GM12878 (cell line): ENCODE measurements around the gene GPC5. TPM values are rescaled to one million over a fixed set of nuclear protein-coding genes. Genes with fewer than 3 reads are reported as not detected.

Experiments
- ATAC-seq: fragments of 200-7000 bp; cut with Tn5 transposase; 3 replicates; pipeline ENCODE4 v1.9.1; 2020; ENCODE audit warnings: mild to moderate bottlenecking, moderate library complexity
- BruUV-seq: library from RNA; stranded (reverse); fragments of 400-500 nt; replicated peaks from 2 replicates; lab custom pipeline; 2021; lab: Mats Ljungman, UMichigan
- CTCF ChIA-PET: fragments of 300-600 bp; sonication (Branson Sonifier 250); formaldehyde crosslinking; extraction: SDS; loops from one replicate; lab custom pipeline; 2021; ENCODE audit warnings: inconsistent platforms; lab: Yijun Ruan, JAX
- POLR2A ChIA-PET: fragments of 350-600 bp; formaldehyde crosslinking; extraction: SDS; loops from one replicate; lab custom pipeline; 2021; ENCODE audit warnings: inconsistent platforms; lab: Charles Lee
- RAD21 ChIA-PET: fragments of 300-600 bp; sonication (Branson Sonifier 250); formaldehyde crosslinking; loops from one replicate; lab custom pipeline; 2023; ENCODE audit warnings: antibody characterized with exemption; ENCODE audit not compliant: unreplicated experiment; lab: Charles Lee
- SMC1A ChIA-PET: fragments of 300-600 bp; sonication (Branson Sonifier 250); formaldehyde crosslinking; loops from one replicate; lab custom pipeline; 2023; ENCODE audit not compliant: unreplicated experiment, uncharacterized antibody; lab: Charles Lee
- DNase-seq: peaks from one replicate; pipeline ENCODE4 v3.0.0-alpha.2; 2011; ENCODE audit warnings: low read depth, low spot score
- FAIRE-seq: peaks from 3 replicates; lab custom pipeline; 2011; peaks lifted over from hg19 to GRCh38; lab: Jason Lieb, UNC
- H2AFZ ChIP-seq: 2 replicates; pipeline ENCODE4 v1.6.0; 2011; ENCODE audit warnings: low read depth, low read length, control low read depth; ENCODE audit not compliant: control insufficient read depth
- H3K27ac ChIP-seq: 2 replicates; pipeline ENCODE4 v1.5.1; 2011; ENCODE audit warnings: control low read depth; ENCODE audit not compliant: control insufficient read depth, insufficient read depth
- H3K27me3 ChIP-seq, 2 experiments: replicated peaks in 1 of 2; 2 replicates each; pipeline versions ENCODE4 v1.6.0 to v1.6.1; 2011; ENCODE audit warnings: low read length in 1 of 2; ENCODE audit not compliant: control insufficient read depth in 2 of 2, insufficient read depth in 2 of 2
- H3K36me3 ChIP-seq, 2 experiments: 2 replicates each; pipeline ENCODE4 v1.5.1; 2011; ENCODE audit warnings: low read length in 1 of 2; ENCODE audit not compliant: control insufficient read depth in 2 of 2, insufficient read depth in 2 of 2
- H3K4me1 ChIP-seq: 2 replicates; pipeline ENCODE4 v1.6.1; 2011; ENCODE audit warnings: mild to moderate bottlenecking, low read length, moderate library complexity, mixed read lengths; ENCODE audit not compliant: control insufficient read depth, insufficient read depth
- H3K4me2 ChIP-seq: 2 replicates; pipeline ENCODE4 v1.6.0; 2011; ENCODE audit warnings: control low read depth; ENCODE audit not compliant: control insufficient read depth, insufficient read depth
- H3K4me3 ChIP-seq: fragments of 200-600 bp; sonication (generic); 2 replicates; pipeline ENCODE4 v1.5.1; 2016
- H3K79me2 ChIP-seq: 2 replicates; pipeline ENCODE4 v1.6.0; 2011; ENCODE audit warnings: low read length; ENCODE audit not compliant: control insufficient read depth, insufficient read depth
- H3K9ac ChIP-seq: 2 replicates; pipeline ENCODE4 v1.8.0; 2011; ENCODE audit warnings: low read length, control low read depth, mixed read lengths; ENCODE audit not compliant: control insufficient read depth, insufficient read depth
- H3K9me3 ChIP-seq: replicated peaks from 3 replicates; pipeline ENCODE4 v1.5.1; 2011; ENCODE audit warnings: mild to moderate bottlenecking, low read length; ENCODE audit not compliant: control insufficient read depth, insufficient read depth
- H4K20me1 ChIP-seq: 2 replicates; pipeline ENCODE4 v1.6.0; 2011; ENCODE audit not compliant: control insufficient read depth, insufficient read depth
- HDAC2 ChIP-seq: fragments of 200-600 bp; sonication (generic); IDR thresholded peaks from 2 replicates; pipeline ENCODE4 v1.6.1; 2017
- POLR2A ChIP-seq: IDR thresholded peaks from 2 replicates; pipeline ENCODE4 v1.6.1; 2011; ENCODE audit warnings: low read depth, mild to moderate bottlenecking, low read length
- POLR2AphosphoS5 ChIP-seq: IDR thresholded peaks from 2 replicates; pipeline ENCODE4 v1.6.1; 2011; ENCODE audit warnings: mild to moderate bottlenecking, low read length, inconsistent platforms
- RAD21 ChIP-seq: IDR thresholded peaks from 2 replicates; pipeline ENCODE4 v1.6.1; 2011; ENCODE audit warnings: mild to moderate bottlenecking, low read depth, low read length, moderate library complexity; ENCODE audit not compliant: insufficient read depth
- RCOR1 ChIP-seq: conservative IDR thresholded peaks from 2 replicates; pipeline ENCODE4 v1.6.1; 2012; ENCODE audit warnings: low read depth, low read length, improper control_type of control experiment
- SMAD5 ChIP-seq: IDR thresholded peaks from 2 replicates; pipeline ENCODE4 v1.6.1; 2016; ENCODE audit warnings: antibody characterized with exemption, low read depth
- ZNF207 ChIP-seq: fragments of 450-650 bp; IDR thresholded peaks from 2 replicates; pipeline ENCODE4 v1.6.1; 2014; ENCODE audit warnings: antibody characterized with exemption, mild to moderate bottlenecking, borderline replicate concordance
- ZNF274 ChIP-seq: IDR thresholded peaks from one replicate; pipeline ENCODE4 v1.8.0; 2011; ENCODE audit not compliant: insufficient read length, insufficient read depth
- WGBS: methylation state at CpG from one replicate; pipeline ENCODE4 v1.1.6; 2016; ENCODE audit warnings: low lambda C conversion rate; ENCODE audit not compliant: insufficient replicate concordance, insufficient coverage; ENCODE audit errors: missing lambda C conversion rate; 5-methylcytosine and 5-hydroxymethylcytosine counted together
- in situ Hi-C: fragments of 300-500 bp; cut with MboI; formaldehyde crosslinking; loops from 9 replicates; pipeline ENCODE4 v1.14.3; 2018; ENCODE audit warnings: mixed read lengths
- intact Hi-C: fragments of 100-400 bp; cut with micrococcal nuclease; formaldehyde crosslinking; loops from one replicate; pipeline ENCODE4 v1.14.2; 2022; ENCODE audit not compliant: unreplicated experiment
- polyA plus RNA-seq, 11 experiments: library from polyadenylated mRNA; depleted of rRNA in 4 of 11; unstranded in 6 of 11; stranded (reverse) in 5 of 11; fragments of >200 nt; fragmentation: Nextera tagmentation in 4 of 11; fragmentation: Illumina TruSeq in 1 of 11; extraction: Ambion mirVana in 4 of 11; extraction: Trizol in 1 of 11; gene quantifications; 1 replicate in 1 of 11; 2 replicates in 10 of 11; pipeline versions ENCODE4 v1.2.1 to v1.2.3, GENCODE V29; 2011 to 2016; ENCODE audit warnings: inconsistent platforms in 2 of 11, missing spikeins in 2 of 11, low read depth in 1 of 11
- total RNA-seq, 4 experiments: library from RNA; depleted of rRNA in 3 of 4; stranded (reverse); fragments of >200 nt in 3 of 4; fragmentation: Illumina TruSeq in 1 of 4; extraction: Trizol in 1 of 4; gene quantifications; 2 replicates each; pipeline versions ENCODE4 v1.2.1 to v1.2.3, GENCODE V29; 2013 to 2021

The GPC5 gene
- total and polyA plus RNA-seq, 10 of the 15 experiments (the other 5 are each of a cell fraction or from before 2014, with no cell fraction given) = 0.05 to 0.87 (median 0.44) TPM; not detected in 1

DNA sequence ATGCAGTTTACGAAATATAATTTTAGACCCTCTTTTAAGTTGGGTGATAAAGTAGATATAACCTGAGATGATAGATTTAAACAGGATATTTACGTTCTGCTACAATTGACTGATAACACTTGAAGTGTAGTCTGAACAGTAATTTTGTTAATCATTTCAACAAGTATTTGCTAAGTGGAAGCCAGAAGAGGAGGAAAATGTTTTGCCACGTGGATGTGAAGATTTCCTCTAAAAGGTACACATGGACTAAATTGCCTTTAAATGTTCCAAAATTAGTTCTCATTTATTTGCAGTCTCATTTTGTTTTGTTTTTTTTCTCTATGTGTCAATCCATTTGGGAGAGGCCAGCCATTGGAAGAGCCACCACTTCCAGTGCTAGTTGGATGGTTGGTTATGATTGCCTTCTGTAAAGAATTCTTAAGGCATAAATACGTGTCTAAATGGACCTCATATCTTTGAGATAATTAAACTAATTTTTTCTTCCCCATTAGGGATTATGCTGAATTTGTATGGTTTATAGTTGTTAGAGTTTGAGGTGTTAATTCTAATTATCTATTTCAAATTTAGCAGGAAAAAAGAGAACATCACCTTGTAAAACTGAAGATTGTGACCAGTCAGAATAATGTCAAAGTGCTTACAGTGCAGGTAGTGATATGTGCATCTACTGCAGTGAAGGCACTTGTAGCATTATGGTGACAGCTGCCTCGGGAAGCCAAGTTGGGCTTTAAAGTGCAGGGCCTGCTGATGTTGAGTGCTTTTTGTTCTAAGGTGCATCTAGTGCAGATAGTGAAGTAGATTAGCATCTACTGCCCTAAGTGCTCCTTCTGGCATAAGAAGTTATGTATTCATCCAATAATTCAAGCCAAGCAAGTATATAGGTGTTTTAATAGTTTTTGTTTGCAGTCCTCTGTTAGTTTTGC is 48.2 kb upstream of the GPC5 start:
- Histone ChIP-seq H3K4me1 (peaks cover 6% of the 10 kb centered on the region; the same call in 1 of the 2 replicates), H3K27ac (peak overlapping the region; percentile 86), H3K9ac (peak overlapping the region; percentile 87), H3K36me3 (peaks cover 4 to 28% of the 10 kb centered on the region in 2 experiments; a peak in 3 of 4 replicates), H4K20me1 (peaks cover 5% of the 10 kb centered on the region; the same call in 1 of the 2 replicates), H2AFZ (no peak overlapping the region), H3K9me3 (no peaks in the 10 kb centered on the region)
- ChIA-PET POLR2A (no interaction called here), SMC1A (interaction anchor here (2.8 to 4.3 kb wide), 2 partner anchors 10 to 37 kb away, joined by 9 to 57 read pairs; no protein-coding TSS in a partner anchor), CTCF (interaction anchor here (1.0 to 4.5 kb wide), 7 partner anchors 9 to 38 kb away, joined by 3 to 43 read pairs (median 8); no protein-coding TSS in a partner anchor)
- WGBS = under 1% methylated on average over 5 of the region's 5 CpGs
- TF ChIP-seq POLR2A (0 out of 2 replicates have a peak, but pooled peaks have one; percentile 22), POLR2AphosphoS5 (0 out of 2 replicates have a peak, but pooled peaks have one; percentile 7), ZNF274 (no peak)
- TF ChIP-seq, all 136 proteins: peak for 2
- no peaks in the 10 kb centered on the region for H3K27me3 ChIP-seq
- DNase-seq (no peak), FAIRE-seq (no peak), ATAC-seq (no peak)
- in situ Hi-C loops (no loop called here), intact Hi-C loops (loop anchor here (1.0 kb wide), 1 partner anchor 37 kb away; no protein-coding TSS in a partner anchor)
- TSS peak; percentile 50 for BruUV-seq
- H3K79me2 ChIP-seq = peaks cover 62% of the 10 kb centered on the region
- RAD21 ChIA-PET = interaction anchor here (0.9 to 2.7 kb wide), 5 partner anchors 10 to 56 kb away, joined by 3 to 23 read pairs (median 5); no protein-coding TSS in a partner anchor
- peak overlapping the region; percentile 91 for H3K4me3 ChIP-seq
- peak overlapping the region; percentile 92 for H3K4me2 ChIP-seq

- peak overlapping the region; percentile 92 for H3K4me2 ChIP-seq
- ChIA-PET SMC1A (interaction anchor here (2.8 to 4.3 kb wide), 2 partner anchors 9 to 37 kb away, joined by 9 to 57 read pairs; no protein-coding TSS in a partner anchor), RAD21 (interaction anchor here (1.4 to 2.7 kb wide), 4 partner anchors 9 to 43 kb away, joined by 4 to 23 read pairs (median 5); no protein-coding TSS in a partner anchor), CTCF (interaction anchor here (0.7 to 4.5 kb wide), 4 partner anchors 23 to 43 kb away, joined by 3 to 43 read pairs (median 6); no protein-coding TSS in a partner anchor), POLR2A (no interaction called here)
- peak overlapping the region; percentile 91 for H3K4me3 ChIP-seq
- in situ Hi-C loops = no loop called here
- intact Hi-C loops = no loop called here
- H3K4me1 ChIP-seq = peaks cover 6% of the 10 kb centered on the region; the same call in 1 of the 2 replicates
- 95% methylated on average over 5 of the region's 5 CpGs for WGBS
- H3K9me3 ChIP-seq = no peaks in the 10 kb centered on the region
- H2AFZ ChIP-seq = no peak overlapping the region
- no peak for FAIRE-seq
- peaks cover 4 to 32% of the 10 kb centered on the region in 2 experiments; a peak in 3 of 4 replicates for H3K36me3 ChIP-seq
- TF ChIP-seq POLR2AphosphoS5 (peak; percentile 38; the same call in 1 of the 2 replicates), RAD21 (no peak), ZNF207 (no peak), SMAD5 (0 out of 2 replicates have a peak, but pooled peaks have one; percentile 41), RCOR1 (no peak), HDAC2 (no peak)
- no peak for DNase-seq
- no peaks in the 10 kb centered on the region for H3K27me3 ChIP-seq
- no peak for ATAC-seq
- peaks cover 5% of the 10 kb centered on the region; the same call in 1 of the 2 replicates for H4K20me1 ChIP-seq
- peak overlapping the region; percentile 87 for H3K9ac ChIP-seq
- no peak overlapping the region for H3K27ac ChIP-seq
- BruUV-seq = no TSS peak
- peaks cover 62% of the 10 kb centered on the region for H3K79me2 ChIP-seq
Observed at GRCh38 chr13:91351123-91351522, 47.3 kb upstream of the GPC5 start.
